GM18502 (cell line): Measurements from ENCODE around the gene FIBP.

Experiments
- ATAC-seq: cut with Tn5 transposase; IDR thresholded peaks from one replicate; pipeline ENCODE4 v1.9.1; 2021; ENCODE audit warnings: mild to moderate bottlenecking; ENCODE audit not compliant: unreplicated experiment, poor library complexity

Gene FIBP

DNA sequence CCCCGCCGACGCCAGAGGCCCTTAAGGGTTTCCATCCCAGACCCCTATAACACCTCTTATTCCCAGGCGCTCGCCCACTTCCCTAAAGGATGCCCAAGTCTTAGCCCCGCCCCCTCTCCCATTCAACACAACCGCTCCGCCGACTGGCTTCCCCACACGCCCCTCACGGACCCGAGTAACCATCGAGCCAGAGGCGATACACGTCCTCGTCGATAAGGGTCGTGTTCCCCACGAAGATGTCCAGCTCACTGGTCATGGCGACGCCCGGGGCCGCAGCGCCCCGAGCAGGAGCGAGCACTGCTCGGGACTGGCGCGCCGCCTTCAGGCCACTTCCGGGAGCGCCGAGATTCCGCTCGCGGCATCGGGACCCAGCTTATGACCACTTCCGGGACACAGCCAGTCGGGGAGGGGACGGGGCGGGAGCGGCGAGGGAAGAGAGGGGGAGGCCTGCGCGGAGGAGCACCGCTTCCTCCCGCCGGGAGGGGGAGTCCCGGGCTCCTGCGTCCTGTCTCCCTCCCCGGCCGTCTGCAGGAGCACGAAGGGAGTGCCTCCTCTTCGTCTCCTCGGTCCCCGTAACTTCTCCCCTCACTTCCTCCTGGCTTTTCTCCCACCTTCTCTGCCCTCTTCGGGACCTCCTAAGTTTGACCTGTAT lies at the start of gene FIBP:
FIBP (minus strand) TSS at position 309 of the 652 bp plus-strand sequence; CDS start at position 256, 53 bp downstream.
- peak; percentile 41 for ATAC-seq

DNA sequence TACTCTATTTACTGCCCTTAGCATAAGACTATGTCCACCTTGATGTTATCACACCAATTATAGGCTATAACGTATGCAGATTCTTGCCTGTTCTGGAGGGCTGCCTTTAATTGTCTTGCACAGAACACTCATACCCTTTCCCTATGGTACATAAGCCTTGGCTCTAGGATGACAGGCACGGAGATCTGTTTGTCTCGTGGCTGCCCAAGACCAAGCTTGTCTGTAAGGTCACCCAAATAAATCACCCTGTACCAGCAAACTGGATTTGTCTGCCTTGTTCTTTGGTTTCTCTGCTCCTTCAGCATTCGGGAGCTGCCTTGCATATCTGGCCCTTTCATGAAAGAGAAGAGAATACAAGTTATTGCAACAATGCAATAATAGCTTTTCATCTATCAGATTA lies 49.5 kb upstream of the FIBP start:
- no peak for ATAC-seq

DNA sequence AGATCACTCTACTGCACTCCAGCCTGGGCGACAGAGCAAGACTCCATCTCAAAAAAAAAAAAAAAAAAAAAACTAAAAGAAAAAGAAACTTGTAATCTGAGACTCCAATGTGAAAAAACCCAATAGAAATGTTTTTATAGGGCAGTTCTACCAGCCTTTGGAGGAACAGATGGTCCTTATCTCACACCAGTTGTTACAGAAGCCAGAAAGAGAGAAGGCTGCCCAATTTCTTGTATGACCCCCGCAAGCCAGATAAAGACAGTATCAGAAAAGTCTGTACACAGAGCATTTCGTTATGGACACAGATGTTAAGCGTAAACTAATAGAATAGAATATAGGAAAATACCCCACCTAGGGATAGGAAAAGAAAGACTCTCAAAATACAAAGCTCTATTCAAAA lies 45.7 kb upstream of the FIBP start:
- no peak for ATAC-seq

DNA sequence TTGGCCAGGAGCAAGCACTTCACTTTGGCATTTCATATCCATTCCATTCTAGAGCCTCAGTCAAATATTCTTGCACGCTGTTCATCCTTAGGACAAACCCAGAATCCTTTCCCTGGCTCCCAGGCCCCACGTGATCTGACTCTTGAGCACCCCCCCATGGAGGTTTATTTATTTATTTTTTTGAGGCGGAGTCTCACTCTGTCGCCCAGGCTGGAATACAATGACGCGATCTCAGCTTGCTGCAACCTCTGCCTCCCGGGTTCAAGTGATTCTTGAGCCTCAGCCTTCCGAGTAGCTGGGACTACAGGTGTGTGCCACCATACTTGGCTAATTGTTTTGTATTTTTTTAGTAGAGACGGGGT lies 44.3 kb upstream of the FIBP start:
- ATAC-seq, result no peak

DNA sequence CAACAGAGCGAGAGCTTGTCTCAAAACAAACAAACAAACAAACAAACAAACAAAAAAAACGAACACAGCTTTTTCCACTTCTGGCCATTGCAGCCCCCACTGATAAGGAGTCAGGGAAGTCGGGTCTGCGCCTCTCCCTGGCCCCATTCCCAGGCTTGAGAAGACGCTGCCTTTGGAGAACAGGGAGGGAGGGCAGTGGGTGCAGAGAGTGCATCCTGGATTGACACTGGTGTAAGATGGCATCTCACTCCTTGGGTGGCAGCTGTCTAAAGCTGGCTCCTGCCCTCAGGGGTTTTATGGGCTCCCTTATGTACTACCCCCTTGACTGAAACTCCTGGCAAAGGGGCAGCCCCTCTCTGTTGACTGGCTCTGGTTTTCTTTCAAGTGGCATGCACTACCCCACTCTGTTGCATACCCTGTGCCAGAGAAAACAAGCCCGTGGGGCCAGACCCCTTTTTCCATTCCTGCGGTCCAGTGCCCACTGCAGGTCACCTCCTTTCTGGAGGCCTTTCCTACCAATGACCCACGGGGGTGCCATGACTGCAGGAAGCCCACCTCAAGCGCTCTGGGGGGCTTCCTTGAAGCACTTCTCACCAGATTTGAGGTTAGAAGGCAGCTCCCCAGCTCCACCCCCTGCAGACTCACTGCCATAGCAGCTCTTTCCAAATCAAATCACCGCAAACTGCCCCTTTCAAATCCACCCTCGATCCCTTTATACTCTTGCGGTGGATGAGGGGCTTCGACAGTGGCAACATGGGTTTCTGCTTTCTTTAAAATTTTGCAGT lies 43.7 kb upstream of the FIBP start:
- ATAC-seq, result no peak

DNA sequence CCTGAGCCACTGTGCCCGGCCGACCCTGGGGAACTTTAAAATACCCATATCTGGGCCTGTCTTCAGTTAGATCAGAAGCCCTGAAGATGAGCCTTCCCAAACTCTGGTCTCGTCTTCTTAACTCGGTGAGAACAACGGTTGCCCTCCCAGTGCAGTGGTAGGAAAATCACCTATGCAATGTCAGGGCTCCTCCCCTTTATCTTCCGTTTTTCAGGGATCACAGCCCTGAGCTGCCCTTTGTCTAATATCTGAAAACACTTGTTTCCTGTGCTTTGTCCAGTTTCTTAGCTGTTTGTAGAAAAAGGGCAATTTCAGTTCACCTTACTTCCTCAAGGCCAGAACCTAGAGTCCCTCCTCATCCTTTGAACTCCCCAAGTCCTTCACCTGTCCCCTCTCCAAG lies 40.4 kb upstream of the FIBP start:
- ATAC-seq, result no peak

DNA sequence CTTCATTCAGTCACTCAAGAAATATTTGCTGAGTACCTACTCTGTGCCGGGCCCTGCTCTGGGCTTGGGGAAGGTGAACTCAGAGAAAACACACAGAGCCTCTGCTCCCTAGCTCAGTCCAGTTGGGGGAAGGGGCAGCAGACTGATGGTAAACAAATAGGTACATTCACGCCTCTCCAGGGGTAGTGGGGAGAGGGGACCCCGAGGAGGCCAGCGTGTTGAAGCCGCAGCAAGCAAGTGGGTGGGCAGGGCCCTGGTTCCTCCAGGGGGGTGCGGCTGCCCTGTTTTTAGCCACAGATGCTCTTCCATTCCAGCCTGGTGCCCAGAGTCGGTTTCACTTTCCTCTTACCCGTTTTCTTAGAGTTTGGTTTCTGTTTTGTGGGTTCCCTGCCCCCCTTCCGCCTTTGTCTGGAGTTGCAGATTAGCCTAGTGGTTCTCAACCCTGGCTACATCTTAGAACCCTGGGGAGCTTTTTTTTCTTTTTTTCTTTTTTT lies 39.7 kb upstream of the FIBP start:
- ATAC-seq, result peak; percentile 76

DNA sequence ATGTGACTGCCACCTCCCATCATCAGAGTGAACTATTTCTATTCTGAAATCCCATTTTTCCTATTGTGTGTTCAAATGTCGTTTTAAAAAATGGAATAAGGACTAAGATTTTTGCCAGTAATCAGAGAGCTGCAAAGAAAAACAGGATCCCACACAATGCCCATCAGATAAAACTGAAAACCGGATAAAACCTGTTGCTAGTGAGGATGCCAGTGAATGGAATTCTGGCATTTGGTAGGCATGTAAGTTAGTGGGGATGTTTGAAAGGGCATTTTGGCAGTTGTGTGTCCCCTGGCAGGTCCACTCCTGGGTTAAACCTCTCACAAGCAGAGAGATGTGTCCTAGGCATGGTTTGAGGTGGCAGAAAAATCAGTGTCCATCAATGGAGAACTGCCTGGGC lies 37.1 kb upstream of the FIBP start:
- ATAC-seq, result no peak

DNA sequence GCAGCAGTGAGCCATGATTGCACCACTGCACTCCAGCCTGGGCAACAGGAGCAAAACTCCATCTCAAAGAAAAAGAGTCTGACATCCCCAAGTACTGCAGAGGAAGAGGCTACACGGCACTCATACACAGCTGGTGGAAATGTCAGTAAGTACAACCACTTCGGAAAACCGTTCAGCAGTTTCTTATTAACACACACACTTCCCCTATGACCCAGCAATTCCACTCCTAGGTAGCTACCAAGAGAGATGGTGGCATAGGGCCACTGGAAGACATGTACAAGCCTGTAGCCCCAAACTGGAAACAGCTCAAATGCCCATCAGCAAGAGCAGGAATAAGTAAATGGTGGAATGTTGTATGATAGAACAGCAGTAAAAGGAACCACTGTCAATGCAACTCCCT lies 34.3 kb upstream of the FIBP start:
- no peak for ATAC-seq

DNA sequence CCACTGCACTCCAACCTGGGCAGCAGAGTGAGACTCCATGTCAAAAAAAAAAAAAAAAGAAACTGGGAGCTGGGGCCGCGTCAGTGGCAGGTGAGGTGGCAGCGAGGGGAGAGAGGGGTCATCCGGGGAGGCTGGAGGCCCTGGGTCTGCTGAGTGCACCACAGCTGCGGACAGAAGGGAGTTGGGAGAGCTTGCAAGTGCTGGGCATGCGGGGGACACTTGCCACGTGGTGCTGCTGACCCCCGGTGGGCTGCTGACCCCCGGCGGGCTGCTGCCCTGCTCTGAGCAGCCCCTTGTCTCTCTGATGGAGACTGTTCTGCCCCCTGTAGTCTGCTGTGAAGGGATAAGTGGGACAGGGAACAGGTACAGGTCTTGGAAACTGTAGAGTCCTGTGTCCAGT lies 33.6 kb upstream of the FIBP start:
- ATAC-seq, result no peak

DNA sequence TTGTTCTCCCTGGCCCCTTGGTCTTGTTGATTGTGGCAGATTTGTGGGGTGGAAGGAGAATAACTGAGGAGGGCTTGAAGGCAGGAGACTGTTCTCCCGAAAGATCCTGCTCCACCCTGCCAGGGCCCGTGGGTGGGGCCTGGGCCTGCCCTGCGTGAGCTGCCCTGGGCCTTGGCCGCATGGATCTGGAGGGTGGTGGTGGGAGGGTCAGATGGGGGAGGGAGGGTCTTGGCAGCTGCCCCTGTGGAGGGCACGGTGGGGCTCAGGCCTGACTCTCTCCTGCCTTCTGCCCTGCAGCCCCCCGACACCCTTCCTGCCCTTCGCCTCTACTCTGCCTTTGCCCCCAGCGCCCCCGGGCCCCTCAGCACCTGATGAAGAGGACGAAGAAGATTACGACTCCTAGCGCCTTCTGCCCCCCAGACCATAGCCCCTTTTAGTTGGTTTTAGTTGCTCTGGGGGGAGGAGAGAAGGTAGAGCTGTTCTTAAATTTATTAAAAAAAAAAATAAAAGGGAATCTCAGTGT lies 32.8 kb upstream of the FIBP start:
- no peak for ATAC-seq

DNA sequence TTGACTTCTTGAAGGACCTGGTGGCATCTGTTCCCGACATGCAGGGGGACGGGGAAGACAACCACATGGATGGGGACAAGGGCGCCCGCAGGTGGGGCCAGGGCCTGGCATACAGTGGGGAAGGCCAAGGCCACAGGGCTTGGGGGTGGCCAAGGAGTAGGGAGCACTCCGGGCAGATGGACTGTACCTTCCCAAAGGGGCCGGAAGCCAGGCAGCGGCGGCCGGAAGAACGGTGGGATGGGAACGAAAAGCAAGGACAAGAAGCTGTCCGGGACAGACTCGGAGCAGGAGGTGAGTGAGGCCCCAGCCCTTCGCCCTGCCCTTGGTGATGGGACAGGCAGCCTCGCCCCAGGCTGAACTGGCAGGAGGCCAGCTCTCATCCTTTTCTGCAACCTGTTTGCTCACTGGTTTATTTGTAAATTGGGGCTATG lies 32.1 kb upstream of the FIBP start:
- no peak for ATAC-seq

DNA sequence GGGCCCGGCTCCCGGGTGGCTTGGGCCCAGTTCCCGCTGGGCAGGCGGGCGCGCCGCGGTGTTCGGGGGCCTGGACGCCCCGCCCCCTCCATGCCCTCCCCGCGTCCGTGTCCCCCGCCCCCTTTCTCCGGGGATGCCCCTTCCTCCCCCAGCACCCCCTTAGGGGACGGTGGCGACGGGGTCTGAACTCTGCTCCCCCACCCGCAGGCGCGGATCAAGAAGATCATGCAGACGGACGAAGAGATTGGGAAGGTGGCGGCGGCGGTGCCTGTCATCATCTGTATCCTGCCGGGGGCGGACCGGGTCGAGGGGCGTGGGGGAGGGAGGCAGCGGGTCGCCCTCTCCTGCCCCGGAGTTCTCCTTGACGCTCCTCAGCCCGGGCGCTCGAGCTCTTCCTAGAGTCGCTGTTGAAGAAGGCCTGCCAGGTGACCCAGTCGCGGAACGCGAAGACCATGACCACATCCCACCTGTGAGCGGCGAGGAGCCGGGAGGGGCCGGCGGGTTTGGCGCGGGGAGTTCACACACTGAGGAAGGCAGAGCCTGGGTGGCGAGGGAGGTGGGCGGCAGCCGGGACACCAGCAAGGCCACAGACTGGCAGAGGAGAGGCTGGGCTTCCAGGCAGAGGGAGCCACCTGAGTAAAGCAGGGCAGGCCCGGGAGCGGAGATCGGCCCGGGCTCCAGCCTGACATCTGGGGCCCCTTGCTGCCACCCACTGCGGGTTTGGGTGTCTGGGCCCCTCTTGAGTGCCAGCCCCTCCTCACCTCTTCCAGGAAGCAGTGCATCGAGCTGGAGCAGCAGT lies 31.5 kb upstream of the FIBP start:
- ATAC-seq, result peak; percentile 48

DNA sequence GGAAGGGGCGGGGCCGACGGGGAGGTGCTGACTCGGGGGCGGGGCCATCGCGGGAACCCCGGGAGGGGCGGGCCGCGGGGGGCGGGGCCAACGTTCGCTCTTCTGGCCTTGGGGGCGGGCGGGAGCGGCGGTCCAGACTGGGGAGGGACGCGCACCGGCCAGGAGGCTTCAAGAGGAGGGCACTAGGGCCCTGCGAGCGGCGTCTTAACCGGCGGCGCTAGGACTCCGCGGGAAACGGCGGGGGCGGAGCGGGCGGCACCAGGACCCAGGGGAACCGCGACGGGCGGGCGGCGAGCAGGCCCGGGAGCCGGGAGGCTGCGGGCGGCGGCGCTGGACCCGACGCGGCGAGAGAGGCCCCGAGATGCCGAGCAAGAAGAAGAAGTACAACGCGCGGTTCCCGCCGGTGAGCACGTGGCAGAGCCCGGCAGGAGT lies 30.9 kb upstream of the FIBP start, which contains the start of gene DRAP1:
DRAP1 (plus strand) TSS at position 286 of the 432 bp plus-strand sequence; CDS start at position 362, 76 bp downstream.
- peak; percentile 84 for ATAC-seq

DNA sequence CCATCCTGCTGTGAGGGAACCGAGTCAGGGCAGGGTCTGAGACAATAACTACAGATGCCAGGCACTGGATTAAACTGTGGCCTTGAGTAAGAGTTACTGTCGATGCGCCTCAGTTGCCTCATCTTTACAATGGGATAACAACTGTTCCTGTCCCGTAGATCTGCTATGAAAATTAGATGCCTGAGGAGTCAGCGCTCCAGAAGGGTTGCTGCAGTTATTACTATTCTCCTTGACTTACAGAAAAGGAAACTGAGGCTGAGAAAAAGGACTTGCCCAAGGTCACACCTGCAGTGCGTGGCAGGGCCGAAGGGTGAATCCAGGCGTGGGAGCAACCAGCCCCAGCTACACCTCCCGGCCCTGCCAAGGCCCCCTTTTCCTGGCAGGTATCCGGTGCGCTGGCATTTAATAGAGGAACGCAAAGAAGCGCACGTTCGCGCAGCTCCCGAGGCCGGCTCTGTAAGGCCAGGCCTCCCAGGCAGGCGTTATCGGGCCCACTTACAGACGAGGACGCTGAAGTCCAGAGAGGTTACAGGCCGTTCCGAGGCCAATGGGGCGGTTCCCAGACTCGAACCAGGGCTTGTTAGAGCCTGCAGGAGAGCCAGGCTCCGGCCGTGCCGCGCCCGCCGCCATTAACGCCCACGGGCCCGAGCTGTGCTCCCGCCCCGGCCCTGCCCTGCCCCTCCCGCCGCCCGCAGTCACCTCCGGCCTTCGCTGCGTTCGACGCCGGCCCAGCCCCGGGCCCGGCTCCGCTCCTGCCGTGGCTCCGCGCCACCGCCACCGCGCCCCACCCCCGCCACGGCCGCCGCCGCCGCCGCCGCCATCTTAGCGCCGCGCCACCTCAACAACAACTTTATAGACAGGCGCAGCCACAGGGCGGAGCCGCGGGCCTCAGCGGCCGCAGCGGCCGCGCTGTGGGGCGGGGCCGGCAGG lies 30.2 kb upstream of the FIBP start, which contains the start of gene C11orf68:
C11orf68 (minus strand) TSS at position 852 of the 930 bp plus-strand sequence; CDS start at position 821, 31 bp downstream.
- ATAC-seq, result peak; percentile 51

DNA sequence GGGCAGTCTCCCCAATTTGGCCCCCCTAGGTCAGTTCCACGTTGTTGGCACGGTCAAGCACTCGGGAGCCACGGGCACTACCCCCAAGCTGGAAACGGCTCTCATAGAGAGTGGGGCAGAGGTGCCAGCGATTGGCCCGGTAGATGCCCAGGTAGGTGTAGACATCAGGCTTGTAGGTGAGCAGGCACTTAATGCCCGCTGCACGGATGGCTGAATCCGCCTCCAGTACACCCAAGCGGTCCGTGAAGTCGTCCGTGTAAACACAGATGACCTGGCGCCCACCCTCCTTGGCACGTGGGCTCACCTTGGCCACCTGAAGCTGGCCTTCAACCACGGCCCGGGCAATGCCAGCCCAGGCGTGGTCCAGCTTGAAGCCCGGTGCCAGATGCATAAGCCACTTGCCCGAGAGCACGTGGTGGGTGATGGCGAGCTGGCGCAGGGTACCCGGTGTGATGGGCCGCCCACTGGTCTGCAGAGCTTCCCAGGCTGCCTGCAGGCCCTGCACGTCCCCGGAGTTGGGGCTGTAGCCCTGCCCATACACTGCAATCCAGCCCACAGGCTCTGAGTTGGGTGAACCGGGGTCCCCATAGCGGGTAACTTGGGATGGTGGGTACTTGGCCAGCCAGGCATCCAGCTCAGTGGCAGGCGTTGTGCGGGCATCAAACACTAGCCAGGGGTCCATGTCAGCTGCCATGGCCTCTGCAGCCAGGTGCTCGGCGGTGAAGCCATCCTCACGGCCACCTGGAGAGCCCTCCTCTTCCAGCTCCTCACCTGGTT lies 29.4 kb upstream of the FIBP start:
- no peak for ATAC-seq

DNA sequence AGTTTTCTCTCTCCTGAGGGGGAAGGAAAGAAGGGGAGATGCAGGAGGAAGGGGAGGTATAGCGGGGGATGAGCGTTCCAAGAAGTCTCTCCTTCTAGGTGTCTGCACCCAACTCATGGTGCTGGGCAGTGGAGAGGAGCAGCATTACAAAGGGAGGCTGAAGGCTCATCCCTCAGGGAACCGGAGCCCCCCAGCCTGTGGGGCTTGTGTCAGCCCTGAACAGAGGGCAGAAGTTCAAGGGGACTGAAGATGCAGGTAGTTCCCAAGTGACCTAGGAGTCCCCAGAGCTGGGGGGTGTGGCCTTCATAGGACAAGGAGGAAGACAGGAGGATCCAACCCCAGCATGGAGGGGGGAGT lies 28.8 kb upstream of the FIBP start:
- ATAC-seq, result no peak

DNA sequence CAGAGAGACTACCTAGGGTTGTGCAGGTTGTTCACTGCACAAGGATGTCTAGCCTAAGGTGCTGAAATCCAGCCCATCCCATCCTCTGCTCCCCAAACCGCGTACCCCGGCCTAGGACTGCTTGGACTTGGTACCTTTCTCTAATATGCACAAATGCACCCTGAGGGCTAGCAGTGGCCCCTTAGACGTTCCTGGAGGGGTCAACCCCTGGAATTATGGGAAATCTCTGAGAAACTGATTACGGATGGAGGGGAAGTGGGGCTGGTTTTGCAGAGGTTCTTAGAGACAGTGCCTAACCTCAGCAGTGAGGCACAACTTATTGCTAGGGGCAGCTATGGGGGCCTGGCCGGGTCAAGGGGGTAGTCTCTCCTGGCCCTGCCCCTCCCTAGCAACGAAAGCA lies 28.1 kb upstream of the FIBP start:
- ATAC-seq, result no peak

DNA sequence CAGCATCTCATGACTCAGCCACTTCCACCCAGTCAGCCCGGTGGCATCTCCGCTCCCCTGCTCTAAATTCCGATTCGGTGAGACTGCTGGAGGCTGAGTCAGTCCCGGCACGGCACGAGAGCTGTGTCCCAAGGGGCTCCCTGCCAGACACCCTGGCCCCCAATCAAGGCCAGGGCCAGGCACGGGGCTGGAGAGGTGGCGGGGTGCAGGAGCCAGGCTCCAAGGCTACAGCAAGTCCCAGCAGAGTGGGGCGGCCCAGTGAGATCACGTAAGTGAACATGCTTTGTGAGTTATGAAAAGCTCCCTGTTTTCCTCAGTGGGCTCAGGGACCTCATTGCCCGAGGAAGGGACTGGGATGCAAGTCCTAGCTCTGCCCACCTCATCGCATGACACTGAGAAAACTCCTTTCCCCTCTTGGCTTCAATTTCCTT lies 27.6 kb upstream of the FIBP start:
- no peak for ATAC-seq
